Fibroblast of skin of scalp (primary cell): ENCODE results near the gene ABCC2. TPM values are rescaled to one million over a fixed set of nuclear protein-coding genes. Genes with fewer than 3 reads are reported as not detected.
A peak's percentile ranks its signal among the peaks of the same experiment; 100 is the strongest.
"Not testable (repeated sequence)": the region's sequence is repeated elsewhere in the genome, so short reads cannot be mapped to it uniquely, and the experiment has no call there.

Source experiments
- DNase-seq: peaks from one replicate; pipeline ENCODE4 v3.0.0-alpha.2; 2013
- polyA plus RNA-seq, 2 experiments: library from polyadenylated mRNA; unstranded; fragments of 120-200 nt; gene quantifications; one replicate each; pipeline ENCODE4 v1.2.1, GENCODE V29; 2013; ENCODE audit not compliant: insufficient read length in 2 of 2

Gene ABCC2
- polyA plus RNA-seq (2013, experiment 1 of 2; ENCODE audit: insufficient read length): 0.13 TPM
- polyA plus RNA-seq (2013, experiment 2 of 2; ENCODE audit: insufficient read length): 0.71 TPM

GRCh38 chr10:99782447-99783286, at the start of gene ABCC2:
Gene ABCC2 (plus strand): TSS chr10:99782640. CDS start chr10:99782845, 205 bp downstream.
- DNase-seq: no peak

- DNase-seq: no peak
These were observed 49.1 kb upstream of the ABCC2 start for GRCh38 chr10:99733366-99733765.

GRCh38 chr10:99734111-99734510, 48.3 kb upstream of the ABCC2 start:
- not testable (repeated sequence) for DNase-seq

- DNase-seq: no peak
These were observed 42.2 kb upstream of the ABCC2 start for GRCh38 chr10:99740260-99740659.

- DNase-seq: no peak
These were observed 41.4 kb upstream of the ABCC2 start for GRCh38 chr10:99740933-99741559.

- peak; percentile 59 for DNase-seq
These were observed 40.2 kb upstream of the ABCC2 start for GRCh38 chr10:99742254-99742653.

GRCh38 chr10:99742701-99743100, 39.7 kb upstream of the ABCC2 start:
- peak; percentile 21 for DNase-seq

GRCh38 chr10:99743841-99744240, 38.6 kb upstream of the ABCC2 start:
- DNase-seq: no peak

- DNase-seq: not testable (repeated sequence)
These were observed 36.3 kb upstream of the ABCC2 start for GRCh38 chr10:99746166-99746565.

- DNase-seq: no peak
These were observed 33.5 kb upstream of the ABCC2 start for GRCh38 chr10:99748823-99749451.

- no peak for DNase-seq
These were observed 31.8 kb upstream of the ABCC2 start for GRCh38 chr10:99750641-99751040.

GRCh38 chr10:99754670-99755069, 27.8 kb upstream of the ABCC2 start:
- DNase-seq: no peak

GRCh38 chr10:99756159-99756558, 26.3 kb upstream of the ABCC2 start:
- no peak for DNase-seq

GRCh38 chr10:99758211-99758891, 24.1 kb upstream of the ABCC2 start:
- DNase-seq: no peak

- DNase-seq: no peak
These were observed 22.1 kb upstream of the ABCC2 start for GRCh38 chr10:99760321-99760720.

- DNase-seq: no peak
These were observed 21.1 kb upstream of the ABCC2 start for GRCh38 chr10:99761365-99761764.

- DNase-seq: no peak
These were observed 16.7 kb upstream of the ABCC2 start for GRCh38 chr10:99765672-99766301.

- no peak for DNase-seq
These were observed 16.1 kb upstream of the ABCC2 start for GRCh38 chr10:99766302-99766681.

- no peak for DNase-seq
These were observed 14.5 kb upstream of the ABCC2 start for GRCh38 chr10:99767901-99768300.

- peak; percentile 47 for DNase-seq
These were observed 13.9 kb upstream of the ABCC2 start for GRCh38 chr10:99768556-99768955.

- no peak for DNase-seq
These were observed 12.7 kb upstream of the ABCC2 start for GRCh38 chr10:99769706-99770105.

- DNase-seq: no peak
These were observed 11.9 kb upstream of the ABCC2 start for GRCh38 chr10:99770408-99771045.
